ENCODE measurements around the gene PDILT.
"Not testable (repeated sequence)": the region's sequence is repeated elsewhere in the genome, so short reads cannot be mapped to it uniquely, and the experiment has no call there.

PDILT gene

DNA sequence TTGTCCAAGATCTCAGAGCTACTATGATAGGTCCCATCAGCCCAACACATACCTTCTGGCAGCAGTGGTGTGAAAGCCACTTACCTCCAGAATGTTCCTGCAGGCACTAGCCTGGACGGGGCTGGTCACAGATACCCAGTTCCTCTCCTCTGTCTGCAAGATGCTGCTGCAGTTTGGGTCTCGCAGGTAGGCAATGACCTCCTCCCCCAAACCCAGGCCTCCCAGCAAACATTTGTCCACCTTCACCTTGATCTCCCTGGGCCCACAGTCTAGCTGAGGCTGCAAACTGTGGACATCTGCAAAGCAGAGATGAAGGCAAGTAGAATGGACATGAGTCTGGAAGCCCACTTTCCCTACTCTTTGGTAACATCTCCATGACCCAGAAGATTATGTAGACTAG, 84.4 kb downstream of the PDILT start:
- no peak for DNase-seq

DNA sequence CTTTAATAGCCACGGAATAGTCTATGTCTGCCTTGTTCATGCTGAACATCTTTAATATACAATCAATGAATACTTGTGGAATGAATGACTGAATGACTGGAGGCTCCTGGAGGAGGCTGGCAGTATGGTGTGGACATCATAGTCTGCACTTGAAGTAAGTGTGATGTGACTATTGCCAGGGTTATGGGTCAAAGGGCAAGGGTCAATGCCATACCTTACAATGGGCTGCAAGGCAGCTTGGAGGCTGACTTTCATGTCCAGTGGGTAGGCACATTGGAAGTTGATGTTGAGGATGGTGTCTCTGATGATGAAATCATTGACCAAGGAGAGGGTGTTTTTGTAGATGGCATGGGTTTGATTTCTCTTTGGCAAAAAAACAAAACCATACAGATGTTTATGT, 85.1 kb downstream of the PDILT start:
- DNase-seq = no peak

DNA sequence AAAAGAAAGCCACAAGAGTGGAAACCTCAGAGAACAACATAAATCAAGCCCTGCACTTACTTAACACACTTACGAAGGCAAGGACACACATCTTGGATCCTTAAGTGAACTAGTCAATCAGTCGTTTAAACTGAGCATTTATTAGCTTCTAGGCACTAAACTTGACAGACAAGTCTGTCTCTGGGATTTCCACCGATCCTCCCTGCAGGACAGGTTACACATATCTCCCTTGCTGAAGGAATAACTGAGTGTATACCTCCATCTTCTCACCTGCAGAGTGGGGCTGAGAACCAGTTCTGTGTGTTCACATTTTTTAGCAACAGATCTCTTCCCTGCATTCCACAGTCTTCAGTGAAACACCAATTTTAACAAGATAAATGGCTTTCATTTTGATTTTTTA, 86.1 kb downstream of the PDILT start:
- no peak for DNase-seq

DNA sequence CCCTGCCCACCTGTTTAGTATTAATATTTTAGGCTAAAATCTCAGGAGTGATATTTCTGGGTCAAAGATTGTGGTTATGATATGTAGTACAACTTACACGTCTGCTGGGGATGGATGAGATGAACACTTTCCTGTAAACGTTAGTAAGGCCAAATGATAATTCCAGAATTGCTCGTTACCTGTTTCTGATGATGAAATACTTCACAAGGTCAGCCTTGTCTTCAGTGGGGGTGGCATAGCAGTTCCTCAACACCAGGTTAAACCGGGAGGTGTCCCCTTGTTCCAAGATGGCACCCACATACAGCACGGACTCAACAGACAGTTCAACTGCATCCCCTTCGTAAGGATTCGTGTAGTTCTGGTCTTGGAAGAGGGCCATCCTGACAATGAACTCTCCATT, 86.5 kb downstream of the PDILT start:
- no peak for DNase-seq

DNA sequence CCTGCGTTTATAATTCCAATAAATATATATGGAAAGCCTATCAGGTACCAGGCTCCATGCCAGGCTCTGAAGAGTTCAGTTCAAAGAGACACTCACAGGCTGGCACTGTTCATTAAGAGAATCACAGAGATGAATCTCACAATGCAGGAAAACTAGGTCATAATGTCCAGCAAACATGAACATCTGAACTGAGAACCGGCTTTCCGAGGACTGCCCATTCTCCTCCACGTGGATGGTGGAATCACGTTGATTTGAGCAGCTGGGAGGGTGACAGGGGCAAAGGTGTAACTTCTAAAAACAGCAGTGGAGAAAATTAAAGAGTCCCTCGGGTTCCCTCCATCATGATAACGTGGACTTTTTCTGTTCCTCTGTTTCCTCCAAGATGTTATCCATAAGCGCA, 87.4 kb downstream of the PDILT start:
- no peak for DNase-seq

DNA sequence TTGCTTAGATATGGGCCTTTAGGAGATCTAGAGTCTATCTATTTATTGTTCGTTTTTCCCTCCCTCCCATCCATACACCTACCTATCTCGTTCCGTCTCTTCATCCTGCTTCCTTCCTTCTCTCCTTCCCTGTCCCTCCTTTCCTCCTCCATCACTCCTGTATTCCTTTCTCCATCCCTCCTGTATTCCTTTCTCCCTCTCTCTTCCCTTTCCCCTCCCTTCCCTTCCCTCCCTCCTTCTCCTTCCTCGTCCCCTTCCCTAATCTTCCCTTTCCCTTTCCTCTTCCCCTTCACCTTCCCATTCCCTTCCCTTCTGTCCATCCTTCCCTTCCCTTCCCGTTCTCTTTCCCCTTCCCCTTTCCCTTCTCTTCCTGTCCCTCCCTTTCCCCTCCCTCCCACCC, 87.8 kb downstream of the PDILT start:
- DNase-seq = no peak

DNA sequence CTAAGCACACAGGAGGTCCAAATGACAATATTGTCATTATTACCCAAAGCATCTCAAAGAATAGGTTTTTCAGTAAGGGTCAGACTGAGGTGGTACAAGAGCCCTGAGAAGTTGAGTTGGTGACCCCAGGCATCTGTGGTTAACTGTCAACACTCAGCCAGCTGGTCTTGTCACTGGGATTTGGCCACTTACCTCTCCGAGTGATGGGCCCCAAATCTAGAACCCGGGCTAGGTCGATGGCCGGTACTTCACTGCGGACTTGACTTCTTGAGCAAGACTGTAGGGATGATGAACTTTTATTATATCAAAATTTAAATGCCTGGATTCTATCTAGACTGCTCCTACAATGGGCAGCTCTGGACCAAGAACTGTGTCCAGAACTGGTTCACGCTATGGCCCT, 88.8 kb downstream of the PDILT start:
- no peak for DNase-seq

DNA sequence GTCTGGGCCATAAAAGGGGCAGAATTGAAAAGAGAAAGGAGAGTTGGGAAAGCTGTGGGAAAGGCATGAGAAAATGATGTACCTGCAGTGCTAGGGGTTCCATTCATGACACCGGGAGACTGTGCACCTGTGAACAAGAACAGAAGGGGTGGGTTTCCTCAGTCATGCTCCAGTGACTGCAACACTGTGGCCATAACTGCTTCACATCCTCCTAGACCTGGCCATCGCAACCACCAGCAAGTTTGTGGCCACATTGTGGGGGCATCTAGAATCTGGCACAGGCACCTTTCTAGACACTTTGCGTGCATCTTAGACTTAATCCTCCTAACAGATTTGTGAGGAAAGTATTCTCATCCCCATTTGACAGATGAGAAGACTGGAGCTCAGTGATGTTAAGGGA, 90.0 kb downstream of the PDILT start:
- DNase-seq = no peak

DNA sequence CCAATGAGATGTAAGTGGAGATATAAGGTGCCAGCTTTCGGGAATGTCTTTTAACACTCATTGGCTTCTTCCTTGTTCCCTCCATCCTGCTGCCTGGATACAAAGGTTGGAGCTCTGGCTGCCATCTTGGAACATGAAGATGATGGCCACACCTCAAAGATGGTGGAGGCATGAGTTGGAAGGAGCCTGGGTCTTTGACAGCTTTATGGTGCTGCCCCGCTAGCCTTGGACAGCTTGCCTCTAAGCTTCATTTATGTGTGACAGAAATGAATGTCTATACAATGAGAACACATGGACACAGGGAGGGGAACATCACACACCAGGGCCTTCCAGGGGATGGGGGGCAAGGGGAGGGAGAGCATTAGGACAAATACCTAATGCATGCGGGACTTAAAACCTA, 90.8 kb downstream of the PDILT start:
- no peak for DNase-seq

DNA sequence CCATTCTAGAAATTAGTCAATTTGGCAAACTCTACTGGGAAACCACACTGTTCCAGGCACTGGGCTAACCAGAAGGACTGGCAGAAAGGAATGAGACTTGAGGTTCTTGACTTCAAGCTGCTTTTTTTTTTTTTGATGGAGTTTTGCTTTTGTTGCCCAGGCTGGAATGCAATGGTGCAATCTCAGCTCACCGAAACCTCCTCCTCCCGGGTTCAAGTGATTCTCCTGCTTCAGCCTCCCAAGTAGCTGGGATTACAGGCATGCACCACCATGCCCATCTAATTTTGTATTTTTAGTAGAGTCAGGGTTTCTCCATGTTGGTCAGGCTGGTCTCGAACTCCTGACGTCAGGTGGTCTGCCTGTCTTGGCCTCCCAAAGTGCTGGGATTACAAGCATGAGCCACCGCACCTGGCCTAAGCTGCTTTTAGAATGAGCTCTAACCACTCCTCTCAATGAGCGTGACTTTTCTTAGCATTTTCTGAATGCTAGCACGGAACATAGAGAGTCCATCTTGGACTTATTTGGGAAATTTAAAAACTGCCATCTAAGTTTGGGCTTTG, 91.9 kb downstream of the PDILT start:
- not testable (repeated sequence) for DNase-seq

DNA sequence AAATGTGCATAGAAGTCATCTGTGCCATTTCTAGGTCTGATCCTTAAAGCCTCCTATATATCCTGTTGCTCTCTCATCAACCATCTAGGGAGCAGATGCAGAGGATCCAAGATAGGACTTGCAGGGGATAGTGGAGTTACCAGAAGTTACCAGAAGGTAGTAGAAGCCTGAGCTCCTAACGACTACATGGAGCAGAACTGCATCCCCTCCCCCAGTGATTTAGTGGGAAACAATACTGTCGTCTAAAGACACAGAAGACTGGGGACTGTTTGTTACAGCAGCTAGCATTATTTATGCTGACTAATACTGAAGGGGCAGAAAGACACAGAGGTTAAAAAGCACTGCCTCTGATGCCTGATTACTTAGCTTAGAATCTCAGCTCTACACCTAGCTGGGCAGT, 93.0 kb downstream of the PDILT start:
- DNase-seq = no peak

DNA sequence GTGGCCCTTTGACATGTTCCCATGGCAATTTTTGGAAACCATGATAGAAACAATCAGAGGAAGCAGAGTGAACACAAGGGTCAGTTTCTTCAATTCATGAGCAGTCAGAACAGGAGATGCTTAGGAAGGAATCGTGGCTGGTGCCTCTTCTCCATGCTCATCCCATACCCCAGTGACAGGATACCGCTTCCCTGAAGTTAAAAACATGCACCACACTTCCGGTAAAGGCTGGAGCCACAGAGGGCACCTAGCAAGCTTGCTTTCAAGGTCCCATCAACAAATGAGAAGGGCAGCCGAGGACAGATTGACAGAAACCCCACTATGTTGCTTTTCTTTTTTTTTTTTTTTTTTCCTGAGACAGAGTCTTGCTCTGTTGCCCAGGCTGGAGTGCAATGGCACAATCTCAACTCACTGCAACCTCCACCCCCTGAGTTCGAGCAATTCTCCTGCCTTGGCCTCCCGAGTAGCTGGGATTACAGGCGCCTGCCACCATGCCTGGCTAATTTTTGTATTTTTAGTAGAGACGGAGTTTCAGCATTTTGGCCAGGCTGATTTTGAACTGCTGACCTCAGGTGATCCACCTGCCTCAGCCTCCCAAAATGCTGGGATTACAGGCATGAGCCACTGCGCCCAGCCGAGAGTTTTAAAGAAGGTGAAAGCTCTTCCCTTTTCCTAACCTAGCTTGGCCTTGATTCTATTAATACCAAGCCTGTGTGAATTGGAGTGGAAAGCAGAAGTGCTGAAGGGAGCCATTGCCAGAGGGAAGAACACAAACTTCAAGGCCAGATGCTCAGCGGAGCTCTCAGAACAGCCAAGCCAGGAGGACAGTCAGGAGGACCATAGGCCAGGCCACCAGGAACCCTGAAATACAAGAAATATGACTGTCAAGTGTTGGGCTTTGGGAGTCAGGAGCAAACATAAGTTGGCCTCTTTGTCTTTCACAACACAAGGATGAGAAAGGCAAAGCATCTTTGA, 93.8 kb downstream of the PDILT start:
- DNase-seq = no peak

DNA sequence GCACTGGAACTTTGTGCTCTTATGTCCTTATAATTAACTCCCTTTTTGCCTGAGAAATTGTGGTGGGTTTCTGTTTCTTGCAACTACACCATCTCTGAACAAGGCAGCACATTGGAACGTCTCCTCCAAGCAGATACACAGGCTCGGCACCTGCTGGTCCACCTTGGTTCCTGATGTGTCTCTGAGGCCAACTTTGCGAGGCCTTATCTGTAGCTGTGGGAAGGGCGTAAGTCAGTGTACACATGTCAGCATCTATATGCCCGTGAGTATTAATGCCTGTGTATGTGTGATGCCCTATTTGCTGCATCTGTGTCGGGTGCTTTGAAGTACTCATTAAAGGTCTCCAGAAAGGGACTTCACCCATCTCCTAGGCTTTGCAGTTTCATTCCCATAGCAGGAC, 94.8 kb downstream of the PDILT start:
- DNase-seq = no peak
